IPS DF 4.7 (cell line): ENCODE measurements around the gene AHNAK2.

Experiments used
- DNase-seq: peaks from one replicate; pipeline ENCODE4 v3.0.0-alpha.2; 2013; ENCODE audit warnings: low spot score; ENCODE audit errors: extremely low read depth

Gene AHNAK2

GRCh38 chr14:104986487-104987164, 8.5 kb upstream of the AHNAK2 start:
- DNase-seq, result no peak

- no peak for DNase-seq
Observed at GRCh38 chr14:104985675-104986486, 7.7 kb upstream of the AHNAK2 start, which contains the start of gene CLBA1. Gene CLBA1, plus strand, starts transcription at chr14:104985788. Its CDS starts 644 bp downstream, at chr14:104986432.

DNA sequence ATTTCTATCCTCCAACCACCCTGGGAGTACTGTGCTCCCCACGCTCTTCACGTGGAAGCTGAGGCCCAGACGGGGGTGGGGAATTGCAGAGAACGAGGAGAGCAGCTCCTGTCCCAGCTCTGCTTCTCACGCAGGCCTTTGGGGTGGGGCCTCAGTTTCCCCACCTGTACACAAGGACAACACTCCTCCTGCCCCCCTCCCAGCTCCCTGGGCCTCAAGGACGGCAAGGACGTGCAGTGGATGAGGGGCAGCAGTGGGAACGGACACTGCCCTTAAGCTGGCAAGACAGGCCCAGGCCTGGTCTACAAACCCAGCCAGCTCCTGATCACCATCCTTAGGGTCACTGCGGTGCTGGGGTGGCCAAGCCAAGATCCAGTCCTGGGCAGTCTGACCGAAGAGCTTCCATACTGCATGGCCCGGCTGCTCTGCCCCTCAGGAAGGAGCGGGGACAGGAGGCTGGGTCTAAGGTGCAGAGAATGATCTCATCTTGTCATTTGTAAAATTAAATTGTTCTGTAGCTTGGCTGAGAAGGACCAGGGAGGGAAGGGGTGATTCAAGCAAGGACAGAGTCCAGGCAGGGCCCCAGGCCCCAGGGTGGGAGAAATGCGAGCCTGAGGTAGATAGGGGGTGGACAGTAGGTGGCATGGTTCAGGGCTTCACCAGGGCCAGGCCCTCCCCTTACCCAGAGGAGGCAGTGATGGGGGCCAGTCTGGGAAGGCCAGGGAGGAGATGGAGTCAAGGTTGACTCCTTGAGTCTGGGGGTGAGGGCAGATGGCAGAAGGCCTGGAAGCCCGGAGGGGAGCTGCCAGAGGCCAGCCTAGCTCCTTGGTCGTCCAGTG, 6.1 kb upstream of the AHNAK2 start:
- DNase-seq, result no peak

GRCh38 chr14:104983231-104983721, 5.1 kb upstream of the AHNAK2 start:
- no peak for DNase-seq

- DNase-seq, result no peak
Observed at GRCh38 chr14:104982548-104983230, 4.5 kb upstream of the AHNAK2 start.

DNA sequence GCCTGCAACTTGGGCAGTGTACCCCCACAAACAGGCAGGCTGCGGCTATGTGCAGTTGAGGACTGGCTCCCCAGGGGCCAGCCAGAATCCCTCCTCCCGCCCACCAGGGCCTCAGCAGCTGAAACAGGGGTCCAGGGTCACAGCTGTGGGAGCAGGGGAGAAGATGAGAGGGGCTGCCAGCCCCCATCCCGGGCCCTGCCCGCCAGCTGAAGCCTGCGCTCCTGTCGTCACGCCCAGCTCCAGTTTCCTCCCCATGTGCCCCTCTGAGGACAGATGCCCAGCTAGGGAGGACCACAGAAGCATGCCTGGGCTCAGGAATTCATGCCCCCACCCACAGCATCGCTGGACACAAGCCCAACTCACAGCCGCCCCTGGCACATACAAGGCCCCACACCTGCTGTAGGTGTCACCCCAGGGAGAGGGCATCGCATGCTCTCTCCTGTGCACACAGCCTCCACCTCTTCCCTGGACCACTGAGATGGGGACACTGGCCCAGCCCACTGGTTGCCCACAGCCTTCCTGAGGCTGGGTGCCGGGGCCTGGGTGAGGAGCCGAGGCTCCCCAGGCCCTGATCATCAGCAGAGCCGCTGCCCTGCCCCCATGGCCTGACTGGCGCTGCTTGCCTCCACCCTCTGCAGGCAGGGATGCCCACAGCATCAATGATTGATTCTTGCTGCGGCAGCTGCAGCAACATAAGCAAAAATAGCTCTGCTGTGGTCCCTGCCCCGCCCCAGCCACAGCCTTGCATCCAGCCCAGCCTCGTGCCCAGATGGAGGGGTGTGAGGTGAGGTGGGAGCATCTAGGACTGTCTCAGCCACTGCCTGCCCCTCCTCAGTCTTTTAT, 3.7 kb upstream of the AHNAK2 start:
- no peak for DNase-seq

GRCh38 chr14:104980611-104981531, 2.7 kb upstream of the AHNAK2 start:
- no peak for DNase-seq

DNA sequence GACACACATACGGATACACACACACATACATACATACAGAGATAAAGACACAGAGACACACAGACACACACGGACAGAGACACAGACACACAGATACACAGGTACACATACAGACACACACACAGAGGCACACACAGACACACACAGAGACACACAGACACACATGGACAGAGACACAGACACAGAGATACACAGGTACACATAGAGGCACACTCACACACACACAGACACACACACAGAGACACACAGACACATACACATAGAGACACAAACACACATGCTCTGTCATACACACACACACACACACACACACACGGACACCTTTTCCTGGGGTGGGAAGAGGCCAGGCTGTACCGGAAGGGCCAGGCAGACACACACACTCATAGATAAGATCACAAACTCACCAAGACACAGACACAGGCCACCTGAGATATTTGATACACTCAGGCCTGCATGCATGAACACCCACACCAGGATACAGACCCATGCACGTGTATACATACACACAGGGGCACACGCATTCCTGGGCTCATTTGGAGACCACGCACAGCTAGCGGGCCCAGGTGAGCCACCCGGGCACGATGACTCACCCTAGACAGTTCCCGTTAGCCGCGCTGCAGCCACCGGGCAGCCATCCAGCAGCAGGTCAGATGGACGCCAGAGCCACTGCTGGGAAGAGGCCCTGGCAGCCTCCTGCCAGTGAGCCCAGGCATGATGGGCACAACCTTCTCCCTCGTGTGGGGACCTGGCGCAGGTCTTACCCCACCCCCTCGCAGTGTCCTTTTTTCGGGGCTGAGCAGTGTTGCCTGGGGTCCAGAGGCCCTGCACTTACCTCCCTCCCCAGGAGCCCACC, 1.8 kb upstream of the AHNAK2 start:
- DNase-seq, result no peak

DNA sequence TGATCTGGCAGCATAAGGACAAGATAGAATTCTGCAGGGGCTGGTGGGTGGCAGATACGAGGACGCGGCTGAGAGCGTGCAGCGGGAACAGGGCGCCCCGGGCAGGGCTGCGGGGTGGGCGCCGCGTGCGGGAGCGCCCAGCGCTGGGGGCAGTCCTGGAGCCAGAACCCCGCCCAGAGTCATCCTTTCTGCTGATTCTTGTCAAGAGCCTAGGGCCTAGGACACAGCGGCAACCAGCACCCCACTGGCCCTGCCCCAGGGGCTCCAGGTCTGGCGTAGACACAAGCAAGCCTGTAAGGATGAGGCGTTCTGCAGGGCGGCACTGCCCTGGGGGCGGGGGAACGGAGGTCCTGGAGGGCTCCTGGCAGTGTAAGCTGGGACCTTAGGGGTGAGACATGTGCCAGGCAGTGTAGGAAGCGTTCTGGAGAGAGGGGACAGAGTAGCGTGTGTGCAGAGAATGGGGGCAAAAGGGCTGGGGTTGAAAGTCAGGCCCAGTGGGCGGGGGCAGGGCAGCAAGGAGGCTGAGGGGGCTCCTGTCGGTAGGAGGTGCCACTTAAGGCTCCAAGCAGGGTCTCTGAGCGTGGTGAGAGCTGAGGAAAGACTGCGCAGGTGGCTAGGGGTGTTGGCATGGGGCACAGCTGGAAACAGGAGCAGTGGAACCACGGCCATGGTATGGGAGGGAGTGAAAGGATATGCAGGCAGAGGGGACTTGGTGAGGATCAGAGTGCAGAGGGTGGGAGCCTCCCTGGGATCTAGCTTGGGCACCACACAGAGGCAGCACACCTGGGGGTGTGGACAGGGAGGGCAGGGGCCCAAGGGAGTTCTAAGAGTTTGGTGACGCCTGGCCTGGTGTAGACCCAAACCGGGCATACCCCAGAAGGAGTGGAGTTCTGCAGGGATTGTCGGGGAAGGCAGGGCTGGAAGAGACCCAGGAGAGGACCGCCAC, 845 bp upstream of the AHNAK2 start:
- no peak for DNase-seq

DNA sequence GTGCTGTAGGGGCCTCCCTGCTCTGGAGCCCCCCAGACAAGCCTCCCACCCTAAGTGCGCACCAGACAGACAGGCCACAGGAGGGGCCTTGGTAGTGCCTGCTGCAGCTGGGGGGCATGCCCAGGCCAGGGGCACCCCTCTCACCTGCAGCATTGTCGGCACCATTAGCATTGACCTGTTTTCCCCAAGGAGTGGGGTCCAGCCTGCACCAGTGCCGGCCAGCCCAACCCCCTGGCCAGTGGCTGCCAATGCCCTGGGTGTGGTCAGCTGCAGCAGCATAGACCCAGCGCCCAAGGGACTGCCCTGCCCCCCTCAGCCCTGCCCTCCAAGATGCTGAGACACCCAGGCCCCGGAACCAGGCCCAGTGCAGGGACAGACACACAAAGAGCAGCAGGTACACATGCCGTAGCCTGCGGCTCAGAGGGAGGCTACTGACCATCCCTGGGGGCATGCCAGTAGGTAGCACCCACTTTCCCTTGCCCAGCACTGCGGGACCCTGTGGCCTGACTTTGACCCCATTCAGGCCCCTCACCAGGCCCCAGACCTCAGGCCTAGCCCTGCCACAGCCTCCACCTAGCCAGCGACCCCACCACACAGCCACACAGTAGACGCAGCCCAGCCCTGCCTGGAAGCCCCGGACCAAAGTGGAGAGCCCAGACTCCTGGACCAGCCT, 1.0 kb downstream of the AHNAK2 start:
- DNase-seq, result no peak

DNA sequence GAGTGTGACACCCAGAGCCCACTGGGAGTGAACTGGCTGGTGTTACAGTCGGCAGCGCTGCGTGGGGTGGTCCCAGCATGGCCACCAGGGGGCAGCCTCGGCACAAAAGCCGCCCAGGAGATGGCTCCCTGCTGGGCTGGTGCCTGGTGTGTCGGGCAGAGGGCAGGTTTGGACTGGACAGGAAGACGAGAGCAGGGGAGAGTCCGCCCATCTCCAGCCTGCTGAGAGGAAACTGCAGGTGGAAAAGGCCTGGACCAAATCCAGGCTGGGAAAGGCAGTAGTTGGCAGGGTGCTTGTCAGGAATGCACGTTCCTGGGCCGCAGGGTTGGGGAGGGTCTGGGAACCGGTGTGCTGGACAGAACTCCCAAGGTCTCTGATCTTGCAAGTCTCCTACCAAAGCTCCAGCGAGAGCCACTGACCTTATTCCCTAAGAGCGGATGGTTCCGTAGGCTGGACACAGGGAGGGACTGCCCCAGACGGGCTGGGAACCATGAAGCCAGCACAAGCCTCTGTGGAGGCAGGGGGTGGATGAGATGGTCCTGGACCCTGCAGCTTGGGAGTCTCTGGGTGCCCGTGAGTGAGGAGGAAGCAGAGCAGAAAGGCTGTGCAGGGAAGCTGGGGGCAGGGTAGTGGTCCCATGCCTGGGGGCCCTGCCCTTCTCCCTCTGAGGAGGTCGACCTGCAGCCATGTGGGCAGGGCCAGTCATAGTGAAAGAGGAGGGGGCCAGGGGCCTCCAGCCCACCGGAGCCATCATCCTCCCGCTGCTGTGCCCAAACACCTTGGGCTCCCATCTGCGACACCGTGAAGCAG, 1.8 kb downstream of the AHNAK2 start:
- no peak for DNase-seq

DNA sequence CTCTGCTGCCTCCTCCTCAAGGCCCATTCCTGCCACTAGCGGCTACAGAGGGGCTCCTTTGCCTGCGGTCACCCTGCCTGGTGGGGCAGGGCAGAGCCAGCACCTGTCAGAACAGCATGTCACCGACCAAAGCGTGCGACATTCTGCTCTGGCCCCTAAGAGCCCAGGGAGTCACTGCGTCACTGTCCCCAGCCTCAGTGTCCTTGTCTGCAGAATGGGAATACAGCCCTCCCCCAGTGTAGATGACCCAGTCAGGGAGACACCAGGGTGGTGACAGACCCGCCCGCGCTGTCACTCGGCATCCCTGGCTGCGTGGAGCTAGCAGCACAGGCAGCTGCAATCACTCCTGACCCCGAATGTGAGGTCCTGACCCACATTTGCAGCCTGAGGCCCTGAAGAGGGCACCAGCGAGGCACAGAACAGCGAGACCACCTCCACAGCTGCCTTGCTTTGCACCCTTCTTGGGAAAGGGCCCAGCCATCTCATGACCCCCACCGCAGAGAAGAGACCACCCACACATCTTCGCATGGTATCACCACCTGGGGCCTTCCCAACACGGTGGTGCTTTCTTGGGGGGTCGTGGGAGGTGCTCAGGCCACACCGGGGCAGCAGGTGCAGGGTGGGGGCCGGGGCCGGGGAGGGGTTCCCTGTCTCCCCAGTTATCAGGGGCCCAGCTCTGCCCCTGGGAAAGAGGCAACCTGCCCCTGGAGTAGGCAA, 2.5 kb downstream of the AHNAK2 start:
- DNase-seq, result no peak

DNA sequence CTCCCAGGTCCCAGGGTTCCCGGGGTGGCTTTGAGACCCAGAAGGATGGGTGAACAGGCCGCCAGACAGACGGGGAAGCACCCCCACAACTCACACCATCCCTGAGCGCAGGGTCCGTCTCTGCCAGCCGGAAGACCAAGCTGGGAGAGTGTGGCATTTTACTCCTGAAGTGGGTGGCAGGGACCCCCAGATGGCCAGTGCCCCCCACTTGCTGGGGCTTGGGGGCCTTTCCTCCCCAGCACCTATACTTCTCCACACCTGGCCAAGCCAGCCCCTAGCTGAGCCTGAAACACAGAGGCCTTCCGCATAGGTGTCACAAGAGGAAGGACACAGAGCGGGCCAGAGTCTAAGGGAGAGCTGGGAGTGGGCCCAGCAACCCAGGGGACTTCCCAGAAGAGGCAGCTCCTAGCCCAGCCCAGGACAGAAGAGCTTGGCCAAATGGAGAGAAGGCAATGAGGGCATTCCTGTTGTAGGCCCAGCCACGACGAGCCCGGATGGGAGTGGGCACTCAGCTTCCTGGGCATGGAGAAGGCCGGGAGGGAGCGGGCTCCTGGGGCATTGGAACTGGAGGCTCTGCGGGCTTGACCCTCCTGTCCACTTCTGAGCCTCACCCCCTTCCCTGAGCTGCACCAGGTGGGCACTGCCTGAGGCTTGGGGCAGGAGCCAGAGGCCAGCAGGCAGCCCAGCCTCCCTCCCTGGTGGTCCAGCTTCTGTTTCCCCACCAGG, 3.3 kb downstream of the AHNAK2 start:
- no peak for DNase-seq

DNA sequence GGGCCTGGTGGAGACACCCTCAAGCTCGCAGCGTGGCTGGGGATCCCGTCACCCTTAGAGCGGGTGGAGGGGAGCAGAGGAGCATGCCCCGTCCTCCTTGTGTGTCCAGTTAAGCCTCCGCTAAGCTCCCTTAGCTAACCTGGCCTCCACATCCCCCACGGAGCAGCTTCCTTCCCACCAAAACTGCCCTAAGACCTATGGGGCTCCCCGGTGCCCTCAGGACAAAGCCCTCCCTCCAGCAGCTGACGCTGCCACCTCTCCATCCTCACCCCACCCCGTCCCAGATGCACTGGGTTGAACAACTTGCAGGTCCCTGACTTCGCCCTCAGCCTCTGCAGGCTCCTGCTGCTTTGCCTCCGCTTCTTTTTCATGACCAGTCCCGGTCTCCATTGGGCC, 4.0 kb downstream of the AHNAK2 start:
- no peak for DNase-seq
